HCT116 (cell line): ENCODE measurements around the gene OR2AE1.

Experiments used
- CEBPB ChIP-seq: IDR thresholded peaks from 2 replicates; pipeline ENCODE4 v1.6.1; 2012; ENCODE audit warnings: low read depth
- EZH2 ChIP-seq: fragments of 200-600 bp; sonication (generic); IDR thresholded peaks from 2 replicates; pipeline ENCODE4 v1.6.1; 2017; ENCODE audit warnings: antibody characterized with exemption, mixed run types
- EZH2phosphoT487 ChIP-seq: fragments of 200-600 bp; IDR thresholded peaks from 2 replicates; pipeline ENCODE4 v1.6.1; 2018; ENCODE audit warnings: antibody characterized with exemption, borderline replicate concordance
- MAX ChIP-seq: IDR thresholded peaks from 2 replicates; pipeline ENCODE4 v1.6.1; 2012
- POLR2A ChIP-seq: IDR thresholded peaks from 2 replicates; pipeline ENCODE4 v1.7.0; 2011; ENCODE audit warnings: borderline replicate concordance; ENCODE audit not compliant: insufficient read depth, insufficient read length; ENCODE audit errors: extremely low read depth
- POLR2AphosphoS5 ChIP-seq: IDR thresholded peaks from 2 replicates; pipeline ENCODE4 v1.6.1; 2011; ENCODE audit warnings: mild to moderate bottlenecking, low read depth, low read length, moderate library complexity
- RAD21 ChIP-seq: IDR thresholded peaks from 2 replicates; pipeline ENCODE4 v1.6.1; 2012; ENCODE audit warnings: low read depth, mild to moderate bottlenecking
- TF ChIP-seq, protein P1 (sequence below), 3 experiments: fragments of 200-600 bp in 1 of 3; sonication (generic) in 1 of 3; IDR thresholded peaks in 2 of 3; conservative IDR thresholded peaks in 1 of 3; 2 replicates each; pipeline ENCODE4 v1.5.1; 2012 to 2017; ENCODE audit warnings: low read depth in 2 of 3, low read length in 2 of 3, antibody characterized with exemption in 1 of 3, borderline replicate concordance in 1 of 3, control low read depth in 1 of 3, mild to moderate bottlenecking in 1 of 3, mixed read lengths in 1 of 3, mixed run types in 1 of 3, moderate library complexity in 1 of 3; ENCODE audit not compliant: insufficient read depth in 1 of 3

GRCh38 chr7:99828811-99829210, 48.0 kb downstream of the OR2AE1 start:
- TF ChIP-seq, protein P1, sequence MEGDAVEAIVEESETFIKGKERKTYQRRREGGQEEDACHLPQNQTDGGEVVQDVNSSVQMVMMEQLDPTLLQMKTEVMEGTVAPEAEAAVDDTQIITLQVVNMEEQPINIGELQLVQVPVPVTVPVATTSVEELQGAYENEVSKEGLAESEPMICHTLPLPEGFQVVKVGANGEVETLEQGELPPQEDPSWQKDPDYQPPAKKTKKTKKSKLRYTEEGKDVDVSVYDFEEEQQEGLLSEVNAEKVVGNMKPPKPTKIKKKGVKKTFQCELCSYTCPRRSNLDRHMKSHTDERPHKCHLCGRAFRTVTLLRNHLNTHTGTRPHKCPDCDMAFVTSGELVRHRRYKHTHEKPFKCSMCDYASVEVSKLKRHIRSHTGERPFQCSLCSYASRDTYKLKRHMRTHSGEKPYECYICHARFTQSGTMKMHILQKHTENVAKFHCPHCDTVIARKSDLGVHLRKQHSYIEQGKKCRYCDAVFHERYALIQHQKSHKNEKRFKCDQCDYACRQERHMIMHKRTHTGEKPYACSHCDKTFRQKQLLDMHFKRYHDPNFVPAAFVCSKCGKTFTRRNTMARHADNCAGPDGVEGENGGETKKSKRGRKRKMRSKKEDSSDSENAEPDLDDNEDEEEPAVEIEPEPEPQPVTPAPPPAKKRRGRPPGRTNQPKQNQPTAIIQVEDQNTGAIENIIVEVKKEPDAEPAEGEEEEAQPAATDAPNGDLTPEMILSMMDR (IDR thresholded peaks at IDR 0.05 in 2 of 3, conservative IDR thresholded peaks at IDR 0.05 in 1 of 3; ENCODE audit: borderline replicate concordance in 1 of 3, insufficient read depth in 1 of 3, low read depth in 2 of 3, low read length in 2 of 3): no peak
- TF ChIP-seq POLR2AphosphoS5: no peak
- TF ChIP-seq POLR2A: no peak
- TF ChIP-seq RAD21: no peak
- TF ChIP-seq MAX: no peak
- no peak for TF ChIP-seq EZH2phosphoT487
- TF ChIP-seq CEBPB: no peak
- TF ChIP-seq EZH2: no peak
